ENCODE data around the gene GPR162. TPM values are rescaled to one million over a fixed set of nuclear protein-coding genes. Genes with fewer than 3 reads are reported as not detected.

The GPR162 gene
- total RNA-seq, 2 donors from 2014 or later = 0.44 to 7.0 TPM

DNA sequence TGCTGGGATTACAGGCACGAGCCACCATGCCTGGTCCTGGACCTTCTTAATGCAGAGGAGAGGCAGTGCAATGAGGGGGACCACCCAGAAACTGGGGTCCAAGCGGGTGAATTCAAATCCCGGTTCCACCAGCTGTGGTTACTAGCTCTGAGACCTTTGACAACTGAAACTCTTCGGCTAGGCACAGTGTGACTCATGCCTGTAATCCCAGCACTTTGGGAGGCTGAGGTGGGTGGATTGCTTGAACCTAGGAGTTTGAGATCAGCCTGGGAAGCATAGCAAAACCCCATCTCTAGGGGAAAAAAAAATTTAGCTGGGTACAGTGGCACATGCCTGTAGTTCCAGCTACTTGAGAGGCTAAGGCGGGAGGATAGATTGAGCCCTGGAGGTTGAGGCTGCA lies 37.3 kb upstream of the GPR162 start:
- no peaks in the 10 kb centered on the region for H3K9me3 ChIP-seq
- no peaks in the 10 kb centered on the region for H3K4me1 ChIP-seq
- H3K36me3 ChIP-seq = no peaks in the 10 kb centered on the region
- no peak overlapping the region for H3K4me3 ChIP-seq
- no peak for TF ChIP-seq CTCF (IDR thresholded peaks at IDR 0.05)
- no peak overlapping the region for H3K27ac ChIP-seq
- no peaks in the 10 kb centered on the region for H3K27me3 ChIP-seq
- DNase-seq (ENCODE audit: low spot score) = no peak

- no peak overlapping the region for H3K4me3 ChIP-seq
- H3K4me1 ChIP-seq = no peaks in the 10 kb centered on the region
- no peak for TF ChIP-seq CTCF (IDR thresholded peaks at IDR 0.05)
- no peaks in the 10 kb centered on the region for H3K27me3 ChIP-seq
- H3K27ac ChIP-seq = no peak overlapping the region
- no peaks in the 10 kb centered on the region for H3K9me3 ChIP-seq
- DNase-seq (ENCODE audit: low spot score) = no peak
- no peaks in the 10 kb centered on the region for H3K36me3 ChIP-seq
Observed at GRCh38 chr12:6784761-6785160, 36.9 kb upstream of the GPR162 start.

GRCh38 chr12:6786416-6787094 lies 35.1 kb upstream of the GPR162 start:
- Histone ChIP-seq H3K27ac (no peak overlapping the region), H3K36me3 (no peaks in the 10 kb centered on the region)
- no peak for TF ChIP-seq CTCF (IDR thresholded peaks at IDR 0.05)

DNA sequence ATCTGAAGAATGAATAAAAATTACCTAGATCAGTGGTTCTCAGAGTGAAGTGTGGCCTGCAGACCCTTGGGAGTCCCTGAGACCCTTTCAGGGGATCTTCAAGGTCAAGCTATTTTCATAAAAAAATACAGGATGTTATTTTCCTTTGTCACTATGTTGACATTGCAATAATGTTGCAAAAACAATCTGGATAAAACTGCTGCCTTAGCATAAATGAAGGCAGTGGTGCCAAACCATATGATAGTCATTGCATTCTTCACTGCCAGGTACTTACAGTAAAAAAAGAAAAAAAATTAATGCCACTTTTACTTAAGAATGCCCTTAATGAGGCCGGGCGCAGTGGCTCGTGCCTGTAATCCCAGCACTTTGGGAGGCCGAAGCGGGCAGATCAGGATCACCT lies 34.3 kb upstream of the GPR162 start:
- H3K27ac ChIP-seq = no peak overlapping the region
- H3K27me3 ChIP-seq = no peaks in the 10 kb centered on the region
- no peak overlapping the region for H3K4me3 ChIP-seq
- H3K4me1 ChIP-seq = no peaks in the 10 kb centered on the region
- H3K36me3 ChIP-seq = no peaks in the 10 kb centered on the region
- no peak for TF ChIP-seq CTCF (IDR thresholded peaks at IDR 0.05)
- no peak for DNase-seq (ENCODE audit: low spot score)
- H3K9me3 ChIP-seq = no peaks in the 10 kb centered on the region

More at GRCh38 chr12:6786416-6787094, 35.1 kb upstream of the GPR162 start:
- no peak overlapping the region for H3K4me3 ChIP-seq
- no peaks in the 10 kb centered on the region for H3K4me1 ChIP-seq
- no peaks in the 10 kb centered on the region for H3K27me3 ChIP-seq
- no peaks in the 10 kb centered on the region for H3K9me3 ChIP-seq
- no peak for DNase-seq (ENCODE audit: low spot score)

DNA sequence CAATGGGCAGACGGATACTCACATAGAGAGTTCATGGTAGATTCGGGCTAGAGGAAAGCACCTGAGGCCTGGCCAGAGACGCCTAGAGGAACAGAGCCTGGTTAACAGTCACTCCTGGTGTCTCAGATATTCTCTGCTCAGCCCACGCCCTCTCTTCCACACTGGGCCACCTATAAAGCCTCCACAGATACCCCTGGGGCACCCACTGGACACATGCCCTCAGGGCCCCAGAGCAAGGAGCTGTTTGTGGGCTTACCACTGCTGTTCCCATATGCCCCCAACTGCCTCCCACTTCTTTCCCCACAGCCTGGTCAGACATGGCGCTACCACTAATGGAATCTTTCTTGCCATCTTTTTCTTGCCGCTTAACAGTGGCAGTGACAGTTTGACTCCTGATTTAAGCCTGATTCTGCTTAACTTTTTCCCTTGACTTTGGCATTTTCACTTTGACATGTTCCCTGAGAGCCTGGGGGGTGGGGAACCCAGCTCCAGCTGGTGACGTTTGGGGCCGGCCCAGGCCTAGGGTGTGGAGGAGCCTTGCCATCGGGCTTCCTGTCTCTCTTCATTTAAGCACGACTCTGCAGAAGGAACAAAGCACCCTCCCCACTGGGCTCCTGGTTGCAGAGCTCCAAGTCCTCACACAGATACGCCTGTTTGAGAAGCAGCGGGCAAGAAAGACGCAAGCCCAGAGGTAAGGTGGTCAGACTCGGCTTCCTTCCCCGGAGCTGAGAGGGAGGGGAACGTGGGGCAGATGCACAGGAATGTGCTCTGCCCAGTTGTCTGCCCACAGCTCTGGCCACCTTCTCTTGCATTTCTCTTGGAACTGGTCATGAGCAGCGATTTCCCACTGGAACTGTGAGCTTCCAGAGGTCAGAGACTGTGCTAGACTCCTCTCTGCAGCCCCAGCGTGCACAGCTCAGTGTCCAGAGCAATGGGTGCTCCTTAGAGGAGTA lies 32.4 kb upstream of the GPR162 start, which contains the start of gene CD4:
Gene CD4, plus strand, starts transcription at position 557 of the 953 bp plus-strand sequence. CDS start 10,611 bp downstream, outside the sequence.
- Histone ChIP-seq H3K36me3 (no peaks in the 10 kb centered on the region), H3K4me3 (peak within 1 kb of the TSS in 1 of 2 donors; percentile 28), H3K9me3 (no peaks in the 10 kb centered on the region), H3K4me1 (no peaks in the 10 kb centered on the region), H3K27me3 (no peaks in the 10 kb centered on the region), H3K27ac (peak within 1 kb of the TSS in 1 of 2 donors; percentile 20)
- TF ChIP-seq CTCF (IDR thresholded peaks at IDR 0.05) = no peak
- DNase-seq (ENCODE audit: low spot score) = peak; percentile 73
